ENCODE data around the gene UPK1B.

The UPK1B gene

GRCh38 chr3:119228373-119229145 lies 55.2 kb downstream of the UPK1B start:
- Histone ChIP-seq H3K4me3 (ENCODE audit: low read depth, low read length) (no peak overlapping the region), H3K36me3 (peaks cover 29% of the 10 kb centered on the region), H3K27ac (no peak overlapping the region), H3K9me3 (ENCODE audit: severe bottlenecking) (no peaks in the 10 kb centered on the region), H3K27me3 (ENCODE audit: insufficient read depth, low read depth, severe bottlenecking) (no peaks in the 10 kb centered on the region)
- no peak for DNase-seq
- TF ChIP-seq CTCF (IDR thresholded peaks at IDR 0.05; ENCODE audit: low read depth, low read length), result no peak

GRCh38 chr3:119229190-119229589 lies 55.8 kb downstream of the UPK1B start:
- Histone ChIP-seq H3K27ac (no peak overlapping the region), H3K4me3 (ENCODE audit: low read depth, low read length) (no peak overlapping the region), H3K27me3 (ENCODE audit: insufficient read depth, low read depth, severe bottlenecking) (no peaks in the 10 kb centered on the region), H3K9me3 (ENCODE audit: severe bottlenecking) (no peaks in the 10 kb centered on the region), H3K36me3 (peaks cover 29% of the 10 kb centered on the region)
- no peak for TF ChIP-seq CTCF (IDR thresholded peaks at IDR 0.05; ENCODE audit: low read depth, low read length)
- DNase-seq, result no peak

- no peak for TF ChIP-seq CTCF (IDR thresholded peaks at IDR 0.05; ENCODE audit: low read depth, low read length)
- no peak for DNase-seq
- Histone ChIP-seq H3K4me3 (ENCODE audit: low read depth, low read length) (no peak overlapping the region), H3K9me3 (ENCODE audit: severe bottlenecking) (no peaks in the 10 kb centered on the region), H3K27me3 (ENCODE audit: insufficient read depth, low read depth, severe bottlenecking) (no peaks in the 10 kb centered on the region), H3K27ac (no peak overlapping the region), H3K36me3 (peaks cover 38% of the 10 kb centered on the region)
Measured at GRCh38 chr3:119230071-119230470, 56.7 kb downstream of the UPK1B start.

- TF ChIP-seq CTCF (IDR thresholded peaks at IDR 0.05; ENCODE audit: low read depth, low read length), result no peak
- Histone ChIP-seq H3K9me3 (ENCODE audit: severe bottlenecking) (no peaks in the 10 kb centered on the region), H3K27me3 (ENCODE audit: insufficient read depth, low read depth, severe bottlenecking) (no peaks in the 10 kb centered on the region), H3K4me3 (ENCODE audit: low read depth, low read length) (no peak overlapping the region), H3K36me3 (peaks cover 44% of the 10 kb centered on the region), H3K27ac (no peak overlapping the region)
- no peak for DNase-seq
Measured at GRCh38 chr3:119230745-119231144, 57.3 kb downstream of the UPK1B start.

GRCh38 chr3:119234610-119235009 lies 61.2 kb downstream of the UPK1B start:
- H3K27ac ChIP-seq, result no peak overlapping the region
- DNase-seq, result no peak
- H3K27me3 ChIP-seq (ENCODE audit: insufficient read depth, low read depth, severe bottlenecking), result no peaks in the 10 kb centered on the region
- H3K4me3 ChIP-seq (ENCODE audit: low read depth, low read length), result no peak overlapping the region
- no peaks in the 10 kb centered on the region for H3K9me3 ChIP-seq (ENCODE audit: severe bottlenecking)
- peaks cover 38% of the 10 kb centered on the region for H3K36me3 ChIP-seq
- TF ChIP-seq CTCF (IDR thresholded peaks at IDR 0.05; ENCODE audit: low read depth, low read length), result no peak

GRCh38 chr3:119235151-119235550 lies 61.8 kb downstream of the UPK1B start:
- no peak for DNase-seq

More at GRCh38 chr3:119235151-119235550, 61.8 kb downstream of the UPK1B start:
- Histone ChIP-seq H3K9me3 (ENCODE audit: severe bottlenecking) (no peaks in the 10 kb centered on the region), H3K36me3 (peaks cover 33% of the 10 kb centered on the region), H3K27me3 (ENCODE audit: insufficient read depth, low read depth, severe bottlenecking) (no peaks in the 10 kb centered on the region), H3K27ac (no peak overlapping the region), H3K4me3 (ENCODE audit: low read depth, low read length) (no peak overlapping the region)
- TF ChIP-seq CTCF (IDR thresholded peaks at IDR 0.05; ENCODE audit: low read depth, low read length), result no peak
